Keratinocyte (primary cell): ENCODE measurements around the gene PSMB11.

Source experiments
- CTCF ChIP-seq, 3 experiments: IDR thresholded peaks in 1 of 3; conservative IDR thresholded peaks in 1 of 3; optimal IDR thresholded peaks in 1 of 3; 2 replicates in 2 of 3; 3 replicates in 1 of 3; pipeline versions ENCODE3 to v1.5.1; 2011; ENCODE audit warnings: low read length in 3 of 3, mild to moderate bottlenecking in 3 of 3, moderate library complexity in 2 of 3, control low read depth in 1 of 3, inconsistent platforms in 1 of 3; ENCODE audit not compliant: insufficient read depth in 2 of 3; ENCODE audit errors: extremely low read depth in 1 of 3
- EZH2 ChIP-seq: IDR thresholded peaks from one replicate; pipeline ENCODE4 v1.6.1; 2012; ENCODE audit warnings: inconsistent platforms, mild to moderate bottlenecking, low read length, moderate library complexity

DNA sequence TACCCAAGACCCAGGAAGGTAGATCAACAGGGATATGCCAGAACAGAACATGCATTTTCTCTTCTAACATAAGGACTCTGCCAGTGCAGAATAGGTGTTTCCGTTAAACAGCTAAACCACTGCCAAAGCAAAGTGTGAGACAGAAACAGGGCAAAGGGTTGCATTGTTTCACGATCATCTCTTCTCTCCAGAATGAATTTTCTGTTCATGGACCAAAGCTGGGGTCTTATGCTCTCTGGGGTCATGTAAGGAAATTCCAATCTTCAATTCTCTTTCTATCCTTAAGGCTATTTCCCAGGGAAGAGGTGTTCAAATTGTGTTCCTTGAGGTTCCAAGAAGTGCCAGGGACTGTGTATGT is 18.2 kb upstream of the PSMB11 start:
- TF ChIP-seq EZH2 = no peak
- no peak for TF ChIP-seq CTCF (optimal IDR thresholded peaks at IDR 0.05 in 1 of 3, IDR thresholded peaks at IDR 0.05 in 1 of 3, conservative IDR thresholded peaks at IDR 0.05 in 1 of 3; ENCODE audit: extremely low read depth in 1 of 3, insufficient read depth in 2 of 3, low read length in 3 of 3)
